ENCODE data around the gene PHLDB1. TPM values are rescaled to one million over a fixed set of nuclear protein-coding genes. Genes with fewer than 3 reads are reported as not detected.

The PHLDB1 gene
- polyA plus RNA-seq, 1 experiment = 83.0 TPM

- Histone ChIP-seq H3K27me3 (ENCODE audit: control insufficient read depth, insufficient read depth, low read length) (peaks cover 10% of the 10 kb centered on the region), H3K4me3 (ENCODE audit: low read depth, low read length) (no peak overlapping the region), H3K27ac (ENCODE audit: low read depth, low read length) (no peak overlapping the region), H3K9me3 (ENCODE audit: control insufficient read depth, insufficient read depth, low read length) (no peaks in the 10 kb centered on the region; the same call in 1 of the 2 replicates)
- no peak for TF ChIP-seq CTCF (IDR thresholded peaks at IDR 0.05; ENCODE audit: low read depth, low read length)
- DNase-seq (ENCODE audit: low read depth, low spot score) = no peak
- CTCF ChIA-PET = interaction anchor here (0.6 to 5.3 kb wide), 37 partner anchors 8 to 651 kb away, joined by 3 to 63 read pairs (median 6); partner anchors contain the start of genes BCL9L, DDX6 and UPK2
- POLR2A ChIA-PET = no interaction called here
Observed at GRCh38 chr11:118688851-118689502, 81.6 kb downstream of the PHLDB1 start.

- H3K9me3 ChIP-seq (ENCODE audit: control insufficient read depth, insufficient read depth, low read length) = peaks cover 3% of the 10 kb centered on the region
- POLR2A ChIA-PET = no interaction called here
- H3K4me3 ChIP-seq (ENCODE audit: low read depth, low read length) = no peak overlapping the region
- H3K27ac ChIP-seq (ENCODE audit: low read depth, low read length) = no peak overlapping the region
- DNase-seq (ENCODE audit: low read depth, low spot score) = no peak
- H3K27me3 ChIP-seq (ENCODE audit: control insufficient read depth, insufficient read depth, low read length) = peaks cover 9% of the 10 kb centered on the region
- TF ChIP-seq CTCF (IDR thresholded peaks at IDR 0.05; ENCODE audit: low read depth, low read length) = no peak
- CTCF ChIA-PET = interaction anchor here (0.6 to 5.3 kb wide), 51 partner anchors 9 to 650 kb away, joined by 3 to 63 read pairs (median 5); partner anchors contain the start of genes BCL9L, DDX6 and UPK2
Observed at GRCh38 chr11:118689503-118689851, 82.1 kb downstream of the PHLDB1 start.

- ChIA-PET POLR2A (no interaction called here), CTCF (interaction anchor here (0.6 to 5.3 kb wide), 54 partner anchors 9 to 650 kb away, joined by 3 to 63 read pairs (median 5); partner anchors contain the start of genes BCL9L, DDX6 and UPK2)
- peaks cover 3% of the 10 kb centered on the region for H3K27me3 ChIP-seq (ENCODE audit: control insufficient read depth, insufficient read depth, low read length)
- H3K27ac ChIP-seq (ENCODE audit: low read depth, low read length) = no peak overlapping the region
- peak; percentile 43 for DNase-seq (ENCODE audit: low read depth, low spot score)
- peak overlapping the region; percentile 51 for H3K4me3 ChIP-seq (ENCODE audit: low read depth, low read length)
- peak; percentile 76 for TF ChIP-seq CTCF (IDR thresholded peaks at IDR 0.05; ENCODE audit: low read depth, low read length)
- peaks cover 3% of the 10 kb centered on the region for H3K9me3 ChIP-seq (ENCODE audit: control insufficient read depth, insufficient read depth, low read length)
Observed at GRCh38 chr11:118689852-118690552, 82.6 kb downstream of the PHLDB1 start.

- H3K27ac ChIP-seq (ENCODE audit: low read depth, low read length) = no peak overlapping the region
- CTCF ChIA-PET = interaction anchor here (0.6 to 5.3 kb wide), 24 partner anchors 8 to 708 kb away, joined by 3 to 63 read pairs (median 6); partner anchors contain the start of genes BCL9L, DDX6 and UPK2
- H3K4me3 ChIP-seq (ENCODE audit: low read depth, low read length) = no peak overlapping the region
- peaks cover 3% of the 10 kb centered on the region for H3K9me3 ChIP-seq (ENCODE audit: control insufficient read depth, insufficient read depth, low read length)
- POLR2A ChIA-PET = no interaction called here
- H3K27me3 ChIP-seq (ENCODE audit: control insufficient read depth, insufficient read depth, low read length) = no peaks in the 10 kb centered on the region
- no peak for DNase-seq (ENCODE audit: low read depth, low spot score)
- no peak for TF ChIP-seq CTCF (IDR thresholded peaks at IDR 0.05; ENCODE audit: low read depth, low read length)
Observed at GRCh38 chr11:118690553-118691304, 83.3 kb downstream of the PHLDB1 start.

All from AG04450 (cell line).